ENCODE results near the gene C9orf153.

The C9orf153 gene

GRCh38 chr9:86185872-86186271, 73.6 kb downstream of the C9orf153 start:
- no peak for DNase-seq

- DNase-seq = no peak
Observed at GRCh38 chr9:86184138-86184524, 75.3 kb downstream of the C9orf153 start.

- no peak for DNase-seq
Observed at GRCh38 chr9:86183229-86184137, 76.0 kb downstream of the C9orf153 start.

GRCh38 chr9:86181379-86182315, 77.8 kb downstream of the C9orf153 start:
- DNase-seq = no peak

- no peak for DNase-seq
Observed at GRCh38 chr9:86178503-86178902, 81.0 kb downstream of the C9orf153 start.

GRCh38 chr9:86177995-86178394, 81.5 kb downstream of the C9orf153 start:
- no peak for DNase-seq

- DNase-seq = no peak
Observed at GRCh38 chr9:86176468-86176867, 83.0 kb downstream of the C9orf153 start.

- no peak for DNase-seq
Observed at GRCh38 chr9:86175743-86176456, 83.6 kb downstream of the C9orf153 start.

GRCh38 chr9:86175223-86175622, 84.2 kb downstream of the C9orf153 start:
- DNase-seq = no peak

Measured in stimulated activated CD4-positive, alpha-beta T cell treated with anti-CD3 and anti-CD28 coated beads, Interleukin-2, amount 100 ng/mL, for 48 hours (primary cell).